H9 (cell line): ENCODE results near the gene TMEM161B. TPM values are rescaled to one million over a fixed set of nuclear protein-coding genes. Genes with fewer than 3 reads are reported as not detected.

Source experiments
- DNase-seq: peaks from one replicate; pipeline ENCODE4 v3.0.0-alpha.2; 2017
- H2AFZ ChIP-seq: one replicate; pipeline ENCODE4 v1.6.1; 2013; ENCODE audit warnings: mild to moderate bottlenecking, low read length, control low read depth, moderate library complexity
- H2AK5ac ChIP-seq: 2 replicates; pipeline ENCODE4 v1.6.1; 2013; ENCODE audit warnings: low read length, control low read depth, mixed read lengths; ENCODE audit not compliant: insufficient read length
- H2BK120ac ChIP-seq: one replicate; pipeline ENCODE4 v1.6.1; 2013; ENCODE audit warnings: low read depth, mild to moderate bottlenecking, low read length, control low read depth, inconsistent platforms; ENCODE audit not compliant: poor library complexity, severe bottlenecking
- H2BK12ac ChIP-seq: 2 replicates; pipeline ENCODE4 v1.6.1; 2013; ENCODE audit warnings: low read length, control low read depth, mixed read lengths, low read depth; ENCODE audit not compliant: insufficient read length
- H2BK15ac ChIP-seq: 2 replicates; pipeline ENCODE4 v1.6.1; 2013; ENCODE audit warnings: low read depth, low read length, control low read depth
- H2BK20ac ChIP-seq: one replicate; pipeline ENCODE4 v1.6.1; 2013; ENCODE audit warnings: low read depth, mild to moderate bottlenecking, low read length, control low read depth, inconsistent platforms; ENCODE audit not compliant: poor library complexity, severe bottlenecking
- H2BK5ac ChIP-seq: 2 replicates; pipeline ENCODE4 v1.6.1; 2013; ENCODE audit warnings: low read length, control low read depth, mixed read lengths; ENCODE audit not compliant: insufficient read length
- H3K14ac ChIP-seq: 2 replicates; pipeline ENCODE4 v1.6.1; 2013; ENCODE audit warnings: low read length, control low read depth; ENCODE audit not compliant: insufficient read depth
- H3K18ac ChIP-seq: 2 replicates; pipeline ENCODE4 v1.6.1; 2013; ENCODE audit warnings: low read depth, mild to moderate bottlenecking, mixed read lengths, low read length, control low read depth; ENCODE audit not compliant: insufficient read length
- H3K23ac ChIP-seq: 2 replicates; pipeline ENCODE4 v1.6.1; 2013; ENCODE audit warnings: low read length, control low read depth, mixed read lengths, low read depth; ENCODE audit not compliant: insufficient read length
- H3K23me2 ChIP-seq: 2 replicates; pipeline ENCODE4 v1.6.1; 2013; ENCODE audit warnings: low read depth, mild to moderate bottlenecking, mixed read lengths, low read length, control low read depth; ENCODE audit not compliant: insufficient read length, poor library complexity, severe bottlenecking
- H3K27ac ChIP-seq: 2 replicates; pipeline ENCODE4 v1.5.1; 2013; ENCODE audit warnings: low read length, control low read depth, mixed read lengths, low read depth; ENCODE audit not compliant: insufficient read length
- H3K27me3 ChIP-seq: 2 replicates; pipeline ENCODE4 v1.6.1; 2013; ENCODE audit warnings: low read length, control low read depth, inconsistent platforms; ENCODE audit not compliant: insufficient read depth
- H3K4ac ChIP-seq: 2 replicates; pipeline ENCODE4 v1.6.1; 2013; ENCODE audit warnings: low read depth, mild to moderate bottlenecking, control low read depth, inconsistent platforms, low read length, moderate library complexity
- H3K4me1 ChIP-seq: 2 replicates; pipeline ENCODE4 v1.6.1; 2013; ENCODE audit warnings: low read length, control low read depth, inconsistent platforms; ENCODE audit not compliant: insufficient read depth
- H3K4me2 ChIP-seq: 2 replicates; pipeline ENCODE4 v1.6.1; 2013; ENCODE audit warnings: low read length, control low read depth, mixed read lengths; ENCODE audit not compliant: insufficient read length, insufficient read depth
- H3K56ac ChIP-seq: 2 replicates; pipeline ENCODE4 v1.6.1; 2013; ENCODE audit warnings: low read depth, mild to moderate bottlenecking, mixed read lengths, low read length, control low read depth; ENCODE audit not compliant: insufficient read length
- H3K79me1 ChIP-seq: 2 replicates; pipeline ENCODE4 v1.6.1; 2013; ENCODE audit warnings: low read depth, mild to moderate bottlenecking, moderate library complexity, low read length, control low read depth, inconsistent platforms; ENCODE audit not compliant: insufficient read depth, poor library complexity, severe bottlenecking
- H3K79me2 ChIP-seq: 2 replicates; pipeline ENCODE4 v1.6.1; 2013; ENCODE audit warnings: low read length, control low read depth, inconsistent platforms; ENCODE audit not compliant: insufficient read depth
- H3K9ac ChIP-seq: 2 replicates; pipeline ENCODE4 v1.6.1; 2013; ENCODE audit warnings: low read length, control low read depth, mixed read lengths; ENCODE audit not compliant: insufficient read length; ENCODE audit errors: extremely low read depth
- H3K9me3 ChIP-seq: one replicate; pipeline ENCODE4 v1.6.1; 2013; ENCODE audit warnings: low read depth, low read length, inconsistent platforms; ENCODE audit not compliant: control insufficient read depth
- H3T11ph ChIP-seq: one replicate; pipeline ENCODE4 v1.6.1; 2013; ENCODE audit warnings: mild to moderate bottlenecking, low read length, control low read depth, inconsistent platforms
- H4K20me1 ChIP-seq: one replicate; pipeline ENCODE4 v1.6.1; 2013; ENCODE audit not compliant: control insufficient read depth, insufficient read length, insufficient read depth
- H4K5ac ChIP-seq: 2 replicates; pipeline ENCODE4 v1.6.1; 2013; ENCODE audit warnings: low read depth, mild to moderate bottlenecking, mixed read lengths, low read length, control low read depth; ENCODE audit not compliant: insufficient read length
- H4K8ac ChIP-seq: replicated peaks from 2 replicates; pipeline ENCODE4 v1.6.1; 2013; ENCODE audit warnings: low read length, control low read depth, mixed read lengths, low read depth; ENCODE audit not compliant: insufficient read length
- H4K91ac ChIP-seq: 2 replicates; pipeline ENCODE4 v1.6.1; 2013; ENCODE audit warnings: low read depth, mild to moderate bottlenecking, moderate library complexity, mixed read lengths, low read length, control low read depth; ENCODE audit not compliant: insufficient read length
- H3K27ac Mint-ChIP-seq, 3 experiments: 2 replicates in 2 of 3; 3 replicates in 1 of 3; pipeline ENCODE4 v1.8.0; 2020 to 2021; ENCODE audit warnings: mixed read lengths in 3 of 3, mild to moderate bottlenecking in 1 of 3, moderate library complexity in 1 of 3
- H3K27me3 Mint-ChIP-seq: 2 replicates; pipeline ENCODE4 v1.8.0; 2021; ENCODE audit warnings: low read depth, mild to moderate bottlenecking, moderate library complexity, mixed read lengths
- H3K36me3 Mint-ChIP-seq, 3 experiments: 2 replicates in 2 of 3; 3 replicates in 1 of 3; pipeline ENCODE4 v1.8.0; 2020 to 2021; ENCODE audit warnings: low read depth in 3 of 3, mixed read lengths in 3 of 3; ENCODE audit not compliant: insufficient read depth in 1 of 3
- H3K4me1 Mint-ChIP-seq, 2 experiments: 2 replicates each; pipeline ENCODE4 v1.8.0; 2020; ENCODE audit warnings: mixed read lengths in 2 of 2
- H3K4me3 Mint-ChIP-seq, 2 experiments: 2 replicates in 1 of 2; 3 replicates in 1 of 2; pipeline ENCODE4 v1.8.0; 2020 to 2021; ENCODE audit warnings: mild to moderate bottlenecking in 2 of 2, mixed read lengths in 2 of 2, moderate library complexity in 1 of 2
- H3K9me3 Mint-ChIP-seq, 2 experiments: 2 replicates in 1 of 2; 3 replicates in 1 of 2; pipeline ENCODE4 v1.8.0; 2020; ENCODE audit warnings: mild to moderate bottlenecking in 2 of 2, mixed read lengths in 2 of 2, moderate library complexity in 1 of 2
- CTCF ChIP-seq: fragments of 200-600 bp; sonication (generic); conservative IDR thresholded peaks from 3 replicates; pipeline ENCODE4 v1.8.0; 2021; ENCODE audit warnings: antibody characterized with exemption, mild to moderate bottlenecking
- WGBS: extraction: QIAGEN DNeasy Blood & Tissue Kit; methylation state at CpG from one replicate; pipeline ENCODE4 v1.1.7; 2013; ENCODE audit warnings: missing lambda C conversion rate, low lambda C conversion rate, mixed read lengths; ENCODE audit not compliant: insufficient read length; ENCODE audit errors: extremely low coverage; 5-methylcytosine and 5-hydroxymethylcytosine counted together
- total RNA-seq: library from RNA; stranded (reverse); gene quantifications from 2 replicates; pipeline ENCODE4 v1.2.1, GENCODE V29; 2021

Gene TMEM161B
- total RNA-seq, 1 experiment from 2014 or later = 17.9 TPM

DNA sequence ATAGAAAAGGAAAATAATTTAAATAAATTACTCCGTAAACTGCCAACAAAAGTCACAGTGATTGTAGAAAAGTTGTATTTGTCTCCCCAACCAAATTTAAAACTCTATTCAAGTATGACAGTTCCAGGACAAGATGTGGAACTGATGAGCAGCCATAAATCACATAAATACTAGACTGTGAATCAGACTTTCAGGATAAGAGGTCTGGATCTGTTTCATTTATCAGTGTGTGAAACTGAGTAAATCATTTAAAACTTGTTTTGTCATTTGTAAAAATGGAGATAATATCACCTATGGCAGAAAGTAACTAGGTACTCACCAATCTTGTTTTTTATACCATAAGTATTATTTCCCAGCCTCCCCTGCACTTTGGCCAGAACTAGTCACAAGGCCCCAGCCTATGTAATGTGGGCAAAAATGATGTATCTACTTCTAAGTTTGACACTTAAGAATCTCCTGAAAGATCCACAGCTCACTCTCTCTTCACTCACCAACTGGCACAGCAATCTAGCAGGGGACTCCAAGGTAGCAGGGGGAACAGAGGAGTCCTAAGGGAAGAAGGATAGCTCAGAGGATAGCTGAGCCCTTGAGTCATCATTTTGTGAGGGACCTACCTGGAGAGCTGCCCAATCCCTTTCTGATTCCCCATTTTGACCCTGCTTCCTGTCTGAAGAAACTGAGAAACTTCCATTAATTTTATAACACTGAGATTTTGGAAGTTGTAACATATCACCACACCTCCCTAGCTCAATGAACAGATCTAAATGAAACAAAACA lies 31.6 kb downstream of the TMEM161B start:
- H4K5ac ChIP-seq = no peak overlapping the region
- DNase-seq = no peak

More for the DNA sequence above, 31.6 kb downstream of the TMEM161B start:
- Histone ChIP-seq H3K4ac (no peak overlapping the region), H4K8ac (no peak overlapping the region), H3K79me1 (no peaks in the 10 kb centered on the region), H4K20me1 (no peaks in the 10 kb centered on the region), H3K9ac (no peak overlapping the region), H3K18ac (no peak overlapping the region), H2BK20ac (no peak overlapping the region), H3K23ac (no peak overlapping the region), H3T11ph (no peak overlapping the region), H3K4me2 (no peak overlapping the region), H3K14ac (no peak overlapping the region), H3K9me3 (no peaks in the 10 kb centered on the region), H2BK120ac (no peak overlapping the region), H2BK5ac (no peak overlapping the region), H2AK5ac (no peak overlapping the region), H2AFZ (no peak overlapping the region), H2BK12ac (no peak overlapping the region), H3K79me2 (no peaks in the 10 kb centered on the region), H3K27ac (no peak overlapping the region), H2BK15ac (no peak overlapping the region), H3K27me3 (no peaks in the 10 kb centered on the region), H3K56ac (no peak overlapping the region), H3K4me1 (peaks cover 9% of the 10 kb centered on the region; the same call in 1 of the 2 replicates), H4K91ac (no peak overlapping the region), H3K23me2 (no peaks in the 10 kb centered on the region)
- Mint-ChIP-seq H3K27me3 (no peaks in the 10 kb centered on the region), H3K4me3 (no peak overlapping the region), H3K36me3 (peaks cover 5 to 11% (median 8%) of the 10 kb centered on the region in 3 experiments; a peak in 6 of 7 replicates), H3K27ac (peak overlapping the region; percentile 7 to 50 (median 21); a peak in 5 of 7 replicates), H3K4me1 (peaks cover 31 to 32% of the 10 kb centered on the region in 2 experiments), H3K9me3 (peaks cover 1 to 2% of the 10 kb centered on the region in 2 experiments; a peak in 2 of 5 replicates)
- TF ChIP-seq CTCF = no peak
- WGBS = no CpG with 5 or more reads among the region's 1 CpG
